ENCODE data around the gene IPO4. TPM values are rescaled to one million over a fixed set of nuclear protein-coding genes. Genes with fewer than 3 reads are reported as not detected.

The IPO4 gene
- total and polyA plus RNA-seq, 10 of the 15 experiments (the other 5 are each of a cell fraction or from before 2014, with no cell fraction given), result 7.8 to 139 (median 37.6) TPM

DNA sequence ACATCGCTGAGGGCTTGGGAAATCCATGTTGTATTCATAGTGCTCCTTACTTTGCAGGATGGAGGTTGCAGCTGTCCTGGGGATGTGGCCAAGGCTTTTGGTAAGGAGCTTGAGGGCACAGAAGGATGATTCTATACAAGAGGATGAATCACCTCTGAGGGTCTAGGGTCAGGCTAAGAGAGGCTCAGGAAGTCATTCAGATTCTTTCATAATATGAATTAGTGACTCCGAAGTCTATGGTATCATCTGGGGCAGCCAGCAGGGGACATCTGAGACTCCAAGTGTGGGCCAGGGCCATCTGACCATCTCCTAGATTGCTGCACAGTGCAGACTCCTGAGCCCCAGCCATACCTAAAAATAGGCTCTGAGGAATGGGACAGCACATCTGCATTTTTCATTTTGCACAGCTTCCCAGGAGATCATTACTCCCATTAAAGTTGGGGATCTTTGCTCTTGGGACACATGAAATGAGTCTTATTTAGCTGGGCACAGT is 48.9 kb upstream of the IPO4 start:
- CTCF ChIA-PET, result interaction anchor here (0.6 to 12.3 kb wide), 6 partner anchors 24 to 96 kb away, joined by 3 to 368 read pairs (median 5); partner anchors contain the start of genes CHMP4A, CIDEB, DHRS1 and NOP9
- DNase-seq (ENCODE audit: low read depth, low spot score) (no peak), ATAC-seq (no peak), FAIRE-seq (no peak)
- no TSS peak for BruUV-seq (replicated peaks)
- POLR2A ChIA-PET, result interaction anchor here (0.7 to 1.9 kb wide), 6 partner anchors 9 to 76 kb away, joined by 3 to 6 read pairs (median 3); partner anchors contain the start of genes IRF9, MDP1 and RABGGTA
- RAD21 ChIA-PET (ENCODE audit: unreplicated experiment), result interaction anchor here (0.6 to 1.1 kb wide), 2 partner anchors 59 to 193 kb away, joined by 3 read pairs; no protein-coding TSS in a partner anchor
- no peaks in the 10 kb centered on the region for H3K27me3 ChIP-seq (replicated peaks in 1 of 2; ENCODE audit: control insufficient read depth in 2 of 2, insufficient read depth in 2 of 2, low read length in 1 of 2)
- in situ Hi-C loops (cut with MboI), result no loop called here
- no peaks in the 10 kb centered on the region for H3K9me3 ChIP-seq (replicated peaks; ENCODE audit: control insufficient read depth, insufficient read depth, low read length)
- intact Hi-C loops (cut with micrococcal nuclease; ENCODE audit: unreplicated experiment), result no loop called here
- peaks cover 11 to 52% of the 10 kb centered on the region in 2 experiments for H3K36me3 ChIP-seq (ENCODE audit: control insufficient read depth in 2 of 2, insufficient read depth in 2 of 2, low read length in 1 of 2)
- 97% methylated on average over 2 of the region's 2 CpGs for WGBS (ENCODE audit: insufficient coverage, insufficient replicate concordance, low lambda C conversion rate, missing lambda C conversion rate)
- H3K4me1 ChIP-seq (ENCODE audit: control insufficient read depth, insufficient read depth, low read length), result peaks cover 15% of the 10 kb centered on the region
- SMC1A ChIA-PET (ENCODE audit: uncharacterized antibody, unreplicated experiment), result interaction anchor here (0.6 to 1.5 kb wide), 5 partner anchors 8 to 62 kb away, joined by 3 to 4 read pairs (median 3); partner anchors contain the start of genes DHRS1 and NOP9
- H3K4me3 ChIP-seq, result no peak overlapping the region
- no peak overlapping the region for H3K27ac ChIP-seq (ENCODE audit: control insufficient read depth, insufficient read depth)
- no peak overlapping the region for H2AFZ ChIP-seq (ENCODE audit: control insufficient read depth, low read depth, low read length)
- no peak overlapping the region for H3K9ac ChIP-seq (ENCODE audit: control insufficient read depth, insufficient read depth, low read length)
- H3K79me2 ChIP-seq (ENCODE audit: control insufficient read depth, insufficient read depth, low read length), result peaks cover 33% of the 10 kb centered on the region
- no peak overlapping the region for H3K4me2 ChIP-seq (ENCODE audit: control insufficient read depth, insufficient read depth)
- H4K20me1 ChIP-seq (ENCODE audit: control insufficient read depth, insufficient read depth), result peaks cover 3% of the 10 kb centered on the region; the same call in 1 of the 2 replicates
- TF ChIP-seq ZNF24 (IDR thresholded peaks at IDR 0.05) (no peak), CHD4 (IDR thresholded peaks at IDR 0.05) (no peak), POLR2A (IDR thresholded peaks at IDR 0.05; ENCODE audit: low read depth, low read length) (0 out of 2 replicates have a peak, but pooled peaks have one; percentile 2), GABPA (IDR thresholded peaks at IDR 0.05; ENCODE audit: low read depth) (no peak), CBX5 (IDR thresholded peaks at IDR 0.05; ENCODE audit: low read depth) (no peak), ETV6 (conservative IDR thresholded peaks at IDR 0.05 in 1 of 2, IDR thresholded peaks at IDR 0.05 in 1 of 2; ENCODE audit: borderline replicate concordance in 1 of 2, low read depth in 1 of 2) (no peak)
- TF ChIP-seq, protein P1, sequence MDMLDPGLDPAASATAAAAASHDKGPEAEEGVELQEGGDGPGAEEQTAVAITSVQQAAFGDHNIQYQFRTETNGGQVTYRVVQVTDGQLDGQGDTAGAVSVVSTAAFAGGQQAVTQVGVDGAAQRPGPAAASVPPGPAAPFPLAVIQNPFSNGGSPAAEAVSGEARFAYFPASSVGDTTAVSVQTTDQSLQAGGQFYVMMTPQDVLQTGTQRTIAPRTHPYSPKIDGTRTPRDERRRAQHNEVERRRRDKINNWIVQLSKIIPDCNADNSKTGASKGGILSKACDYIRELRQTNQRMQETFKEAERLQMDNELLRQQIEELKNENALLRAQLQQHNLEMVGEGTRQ (IDR thresholded peaks at IDR 0.05; ENCODE audit: borderline replicate concordance, low read depth, low read length), result no peak

All from GM12878 (cell line).